H9 (cell line): ENCODE measurements around the gene SUV39H2. TPM values are rescaled to one million over a fixed set of nuclear protein-coding genes. Genes with fewer than 3 reads are reported as not detected.

Experiments
- DNase-seq: peaks from one replicate; pipeline ENCODE4 v3.0.0-alpha.2; 2017
- H2AFZ ChIP-seq: one replicate; pipeline ENCODE4 v1.6.1; 2013; ENCODE audit warnings: mild to moderate bottlenecking, low read length, control low read depth, moderate library complexity
- H2AK5ac ChIP-seq: 2 replicates; pipeline ENCODE4 v1.6.1; 2013; ENCODE audit warnings: low read length, control low read depth, mixed read lengths; ENCODE audit not compliant: insufficient read length
- H2BK120ac ChIP-seq: one replicate; pipeline ENCODE4 v1.6.1; 2013; ENCODE audit warnings: low read depth, mild to moderate bottlenecking, low read length, control low read depth, inconsistent platforms; ENCODE audit not compliant: poor library complexity, severe bottlenecking
- H2BK12ac ChIP-seq: 2 replicates; pipeline ENCODE4 v1.6.1; 2013; ENCODE audit warnings: low read length, control low read depth, mixed read lengths, low read depth; ENCODE audit not compliant: insufficient read length
- H2BK15ac ChIP-seq: 2 replicates; pipeline ENCODE4 v1.6.1; 2013; ENCODE audit warnings: low read depth, low read length, control low read depth
- H2BK20ac ChIP-seq: one replicate; pipeline ENCODE4 v1.6.1; 2013; ENCODE audit warnings: low read depth, mild to moderate bottlenecking, low read length, control low read depth, inconsistent platforms; ENCODE audit not compliant: poor library complexity, severe bottlenecking
- H2BK5ac ChIP-seq: 2 replicates; pipeline ENCODE4 v1.6.1; 2013; ENCODE audit warnings: low read length, control low read depth, mixed read lengths; ENCODE audit not compliant: insufficient read length
- H3K14ac ChIP-seq: 2 replicates; pipeline ENCODE4 v1.6.1; 2013; ENCODE audit warnings: low read length, control low read depth; ENCODE audit not compliant: insufficient read depth
- H3K18ac ChIP-seq: 2 replicates; pipeline ENCODE4 v1.6.1; 2013; ENCODE audit warnings: low read depth, mild to moderate bottlenecking, mixed read lengths, low read length, control low read depth; ENCODE audit not compliant: insufficient read length
- H3K23ac ChIP-seq: 2 replicates; pipeline ENCODE4 v1.6.1; 2013; ENCODE audit warnings: low read length, control low read depth, mixed read lengths, low read depth; ENCODE audit not compliant: insufficient read length
- H3K23me2 ChIP-seq: 2 replicates; pipeline ENCODE4 v1.6.1; 2013; ENCODE audit warnings: low read depth, mild to moderate bottlenecking, mixed read lengths, low read length, control low read depth; ENCODE audit not compliant: insufficient read length, poor library complexity, severe bottlenecking
- H3K27ac ChIP-seq: 2 replicates; pipeline ENCODE4 v1.5.1; 2013; ENCODE audit warnings: low read length, control low read depth, mixed read lengths, low read depth; ENCODE audit not compliant: insufficient read length
- H3K27me3 ChIP-seq: 2 replicates; pipeline ENCODE4 v1.6.1; 2013; ENCODE audit warnings: low read length, control low read depth, inconsistent platforms; ENCODE audit not compliant: insufficient read depth
- H3K4ac ChIP-seq: 2 replicates; pipeline ENCODE4 v1.6.1; 2013; ENCODE audit warnings: low read depth, mild to moderate bottlenecking, control low read depth, inconsistent platforms, low read length, moderate library complexity
- H3K4me1 ChIP-seq: 2 replicates; pipeline ENCODE4 v1.6.1; 2013; ENCODE audit warnings: low read length, control low read depth, inconsistent platforms; ENCODE audit not compliant: insufficient read depth
- H3K4me2 ChIP-seq: 2 replicates; pipeline ENCODE4 v1.6.1; 2013; ENCODE audit warnings: low read length, control low read depth, mixed read lengths; ENCODE audit not compliant: insufficient read length, insufficient read depth
- H3K56ac ChIP-seq: 2 replicates; pipeline ENCODE4 v1.6.1; 2013; ENCODE audit warnings: low read depth, mild to moderate bottlenecking, mixed read lengths, low read length, control low read depth; ENCODE audit not compliant: insufficient read length
- H3K79me1 ChIP-seq: 2 replicates; pipeline ENCODE4 v1.6.1; 2013; ENCODE audit warnings: low read depth, mild to moderate bottlenecking, moderate library complexity, low read length, control low read depth, inconsistent platforms; ENCODE audit not compliant: insufficient read depth, poor library complexity, severe bottlenecking
- H3K79me2 ChIP-seq: 2 replicates; pipeline ENCODE4 v1.6.1; 2013; ENCODE audit warnings: low read length, control low read depth, inconsistent platforms; ENCODE audit not compliant: insufficient read depth
- H3K9ac ChIP-seq: 2 replicates; pipeline ENCODE4 v1.6.1; 2013; ENCODE audit warnings: low read length, control low read depth, mixed read lengths; ENCODE audit not compliant: insufficient read length; ENCODE audit errors: extremely low read depth
- H3K9me3 ChIP-seq: one replicate; pipeline ENCODE4 v1.6.1; 2013; ENCODE audit warnings: low read depth, low read length, inconsistent platforms; ENCODE audit not compliant: control insufficient read depth
- H3T11ph ChIP-seq: one replicate; pipeline ENCODE4 v1.6.1; 2013; ENCODE audit warnings: mild to moderate bottlenecking, low read length, control low read depth, inconsistent platforms
- H4K20me1 ChIP-seq: one replicate; pipeline ENCODE4 v1.6.1; 2013; ENCODE audit not compliant: control insufficient read depth, insufficient read length, insufficient read depth
- H4K5ac ChIP-seq: 2 replicates; pipeline ENCODE4 v1.6.1; 2013; ENCODE audit warnings: low read depth, mild to moderate bottlenecking, mixed read lengths, low read length, control low read depth; ENCODE audit not compliant: insufficient read length
- H4K8ac ChIP-seq: replicated peaks from 2 replicates; pipeline ENCODE4 v1.6.1; 2013; ENCODE audit warnings: low read length, control low read depth, mixed read lengths, low read depth; ENCODE audit not compliant: insufficient read length
- H4K91ac ChIP-seq: 2 replicates; pipeline ENCODE4 v1.6.1; 2013; ENCODE audit warnings: low read depth, mild to moderate bottlenecking, moderate library complexity, mixed read lengths, low read length, control low read depth; ENCODE audit not compliant: insufficient read length
- H3K27ac Mint-ChIP-seq, 3 experiments: 2 replicates in 2 of 3; 3 replicates in 1 of 3; pipeline ENCODE4 v1.8.0; 2020 to 2021; ENCODE audit warnings: mixed read lengths in 3 of 3, mild to moderate bottlenecking in 1 of 3, moderate library complexity in 1 of 3
- H3K27me3 Mint-ChIP-seq: 2 replicates; pipeline ENCODE4 v1.8.0; 2021; ENCODE audit warnings: low read depth, mild to moderate bottlenecking, moderate library complexity, mixed read lengths
- H3K36me3 Mint-ChIP-seq, 3 experiments: 2 replicates in 2 of 3; 3 replicates in 1 of 3; pipeline ENCODE4 v1.8.0; 2020 to 2021; ENCODE audit warnings: low read depth in 3 of 3, mixed read lengths in 3 of 3; ENCODE audit not compliant: insufficient read depth in 1 of 3
- H3K4me1 Mint-ChIP-seq, 2 experiments: 2 replicates each; pipeline ENCODE4 v1.8.0; 2020; ENCODE audit warnings: mixed read lengths in 2 of 2
- H3K4me3 Mint-ChIP-seq, 2 experiments: 2 replicates in 1 of 2; 3 replicates in 1 of 2; pipeline ENCODE4 v1.8.0; 2020 to 2021; ENCODE audit warnings: mild to moderate bottlenecking in 2 of 2, mixed read lengths in 2 of 2, moderate library complexity in 1 of 2
- H3K9me3 Mint-ChIP-seq, 2 experiments: 2 replicates in 1 of 2; 3 replicates in 1 of 2; pipeline ENCODE4 v1.8.0; 2020; ENCODE audit warnings: mild to moderate bottlenecking in 2 of 2, mixed read lengths in 2 of 2, moderate library complexity in 1 of 2
- CTCF ChIP-seq: fragments of 200-600 bp; sonication (generic); conservative IDR thresholded peaks from 3 replicates; pipeline ENCODE4 v1.8.0; 2021; ENCODE audit warnings: antibody characterized with exemption, mild to moderate bottlenecking
- WGBS: extraction: QIAGEN DNeasy Blood & Tissue Kit; methylation state at CpG from one replicate; pipeline ENCODE4 v1.1.7; 2013; ENCODE audit warnings: missing lambda C conversion rate, low lambda C conversion rate, mixed read lengths; ENCODE audit not compliant: insufficient read length; ENCODE audit errors: extremely low coverage; 5-methylcytosine and 5-hydroxymethylcytosine counted together
- total RNA-seq: library from RNA; stranded (reverse); gene quantifications from 2 replicates; pipeline ENCODE4 v1.2.1, GENCODE V29; 2021

The SUV39H2 gene
- total RNA-seq, 1 experiment from 2014 or later = 59.7 TPM

DNA sequence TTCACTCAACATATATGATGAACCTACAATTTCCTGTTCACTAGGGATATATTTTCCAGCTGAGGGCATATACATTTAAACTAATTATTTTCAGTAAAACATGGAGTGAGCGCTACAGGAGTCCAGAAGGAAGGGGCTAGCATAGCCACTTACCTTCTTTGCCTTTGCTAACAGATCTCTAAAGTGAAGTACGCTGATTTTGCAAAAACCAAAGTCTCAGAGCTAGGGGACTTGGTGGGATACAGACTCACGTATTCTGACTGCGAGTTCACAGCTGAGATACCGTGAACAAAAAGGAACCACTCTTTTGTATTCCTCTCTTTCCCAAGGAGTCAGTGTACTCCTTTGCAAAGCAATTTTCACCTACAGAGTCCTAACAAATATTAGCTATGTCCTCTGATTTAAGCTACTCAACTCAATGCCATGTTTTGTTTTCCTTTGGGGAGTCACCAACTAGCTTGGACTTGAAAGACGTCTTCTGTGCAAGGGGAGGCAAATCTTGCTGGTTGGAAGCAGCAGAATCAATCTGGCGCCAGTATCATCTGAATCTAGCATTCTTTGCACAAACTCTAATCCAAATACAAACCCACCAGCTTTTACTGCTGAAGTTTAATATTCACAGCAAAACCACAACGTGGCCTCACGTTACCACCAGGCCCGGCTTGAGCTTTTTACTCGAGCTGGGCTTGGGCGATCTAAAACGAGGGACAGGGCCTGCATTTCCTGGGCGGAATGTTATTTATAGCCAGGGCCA lies 41.5 kb upstream of the SUV39H2 start:
- no peak overlapping the region for H2BK20ac ChIP-seq
- no peak overlapping the region for H4K91ac ChIP-seq
- H3T11ph ChIP-seq = no peak overlapping the region
- peaks cover 13 to 29% (median 25%) of the 10 kb centered on the region in 3 experiments for H3K36me3 Mint-ChIP-seq
- H3K23me2 ChIP-seq = no peaks in the 10 kb centered on the region
- H4K20me1 ChIP-seq = no peaks in the 10 kb centered on the region
- peak overlapping the region; percentile 61 for H3K18ac ChIP-seq
- H3K79me1 ChIP-seq = no peaks in the 10 kb centered on the region
- H3K14ac ChIP-seq = peak overlapping the region; percentile 70; the same call in 1 of the 2 replicates
- WGBS = no CpG with 5 or more reads among the region's 14 CpGs
- no peak overlapping the region for H3K56ac ChIP-seq
- H4K8ac ChIP-seq = no peak overlapping the region
- H3K27ac ChIP-seq = peak overlapping the region; percentile 28
- peak overlapping the region; percentile 94 to 95 for H3K4me3 Mint-ChIP-seq
- no peak overlapping the region for H2BK12ac ChIP-seq
- H2BK120ac ChIP-seq = no peak overlapping the region
- H3K79me2 ChIP-seq = peaks cover 6% of the 10 kb centered on the region; the same call in 1 of the 2 replicates
- H2AFZ ChIP-seq = no peak overlapping the region
- no peak overlapping the region for H2AK5ac ChIP-seq
- no peaks in the 10 kb centered on the region for H3K9me3 ChIP-seq
- no peaks in the 10 kb centered on the region for H3K27me3 ChIP-seq
- H3K27me3 Mint-ChIP-seq = no peaks in the 10 kb centered on the region; the same call in 1 of the 2 replicates
- H3K27ac Mint-ChIP-seq = peak overlapping the region; percentile 95 to 97 (median 96)
- H3K4me1 ChIP-seq = peaks cover 2% of the 10 kb centered on the region; the same call in 1 of the 2 replicates
- H3K9me3 Mint-ChIP-seq = no peaks in the 10 kb centered on the region
- H3K4ac ChIP-seq = no peak overlapping the region
- peaks cover 21 to 23% of the 10 kb centered on the region in 2 experiments for H3K4me1 Mint-ChIP-seq
- peak overlapping the region; percentile 82 for H3K4me2 ChIP-seq
- H4K5ac ChIP-seq = no peak overlapping the region
- H2BK5ac ChIP-seq = no peak overlapping the region
- no peak for TF ChIP-seq CTCF
- DNase-seq = no peak
- H3K23ac ChIP-seq = no peak overlapping the region
- H2BK15ac ChIP-seq = no peak overlapping the region
- H3K9ac ChIP-seq = peak overlapping the region; percentile 74
